SH-SY5Y (cell line): Measurements from ENCODE around the gene TRIM65.

ENCODE experiments used
- GATA2 ChIP-seq: IDR thresholded peaks from 2 replicates; pipeline ENCODE4 v1.6.1; 2011; ENCODE audit warnings: mild to moderate bottlenecking, low read depth, low read length
- GATA3 ChIP-seq: IDR thresholded peaks from 2 replicates; pipeline ENCODE4 v1.6.1; 2011; ENCODE audit warnings: low read depth, mild to moderate bottlenecking, low read length, moderate library complexity

DNA sequence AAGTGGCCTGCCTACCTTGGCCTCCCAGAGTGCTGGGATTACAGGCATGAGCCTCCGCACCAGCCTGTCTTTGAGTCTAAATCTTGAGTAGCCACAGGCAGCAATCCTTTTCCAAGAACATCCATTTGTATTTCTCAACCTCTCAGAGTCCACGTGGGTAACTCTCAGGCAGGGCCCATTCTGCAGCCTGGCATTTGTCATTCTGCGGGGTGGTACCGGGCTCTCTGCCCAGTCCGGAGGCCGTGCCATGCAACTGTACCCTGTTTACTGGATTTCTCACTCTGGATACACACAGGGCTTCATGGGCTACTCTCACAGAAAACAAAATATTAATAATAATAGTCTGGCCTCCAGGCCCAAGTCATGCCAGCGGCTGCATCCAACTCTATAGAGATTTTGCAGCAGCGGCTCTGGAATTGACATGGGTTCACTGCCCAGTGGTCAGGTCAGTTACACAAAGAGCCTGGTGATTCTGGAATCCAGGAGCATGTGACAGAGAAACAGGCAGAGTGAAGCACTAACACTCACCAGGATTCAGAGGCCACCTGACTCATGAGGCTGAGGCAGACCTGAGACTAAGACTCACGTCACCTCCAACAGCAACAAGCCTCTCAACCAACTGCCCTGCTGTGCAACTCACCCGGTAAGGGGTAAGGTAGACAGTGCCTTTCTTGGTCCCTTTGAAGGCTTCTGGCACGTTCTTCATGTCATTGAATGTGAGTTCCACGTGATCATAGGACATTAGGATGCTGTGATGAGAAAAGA lies 45.6 kb downstream of the TRIM65 start:
- TF ChIP-seq GATA2 (no peak), GATA3 (no peak)
